ENCODE results near the gene PLCB2.

The PLCB2 gene

DNA sequence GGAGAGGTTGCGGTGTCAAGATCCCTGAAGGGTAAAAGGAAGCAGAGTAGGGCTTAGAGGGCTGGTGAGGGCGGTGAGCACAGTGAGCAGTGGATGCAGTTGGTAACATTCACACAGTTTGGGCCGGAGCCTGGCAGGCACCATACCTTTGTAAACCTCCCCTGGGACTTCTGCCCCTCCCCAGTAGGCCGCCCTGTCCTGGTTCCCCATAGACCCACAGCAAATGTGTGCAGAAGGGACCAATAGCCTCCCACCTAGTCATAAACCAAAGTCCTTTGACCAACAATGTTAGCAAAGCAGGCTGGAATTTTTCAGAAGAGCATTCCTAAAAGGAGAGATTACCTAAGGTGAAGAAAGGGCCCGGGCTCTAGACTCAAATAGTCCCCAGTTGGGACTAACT lies 41.4 kb upstream of the PLCB2 start:
- TF ChIP-seq, protein P1, sequence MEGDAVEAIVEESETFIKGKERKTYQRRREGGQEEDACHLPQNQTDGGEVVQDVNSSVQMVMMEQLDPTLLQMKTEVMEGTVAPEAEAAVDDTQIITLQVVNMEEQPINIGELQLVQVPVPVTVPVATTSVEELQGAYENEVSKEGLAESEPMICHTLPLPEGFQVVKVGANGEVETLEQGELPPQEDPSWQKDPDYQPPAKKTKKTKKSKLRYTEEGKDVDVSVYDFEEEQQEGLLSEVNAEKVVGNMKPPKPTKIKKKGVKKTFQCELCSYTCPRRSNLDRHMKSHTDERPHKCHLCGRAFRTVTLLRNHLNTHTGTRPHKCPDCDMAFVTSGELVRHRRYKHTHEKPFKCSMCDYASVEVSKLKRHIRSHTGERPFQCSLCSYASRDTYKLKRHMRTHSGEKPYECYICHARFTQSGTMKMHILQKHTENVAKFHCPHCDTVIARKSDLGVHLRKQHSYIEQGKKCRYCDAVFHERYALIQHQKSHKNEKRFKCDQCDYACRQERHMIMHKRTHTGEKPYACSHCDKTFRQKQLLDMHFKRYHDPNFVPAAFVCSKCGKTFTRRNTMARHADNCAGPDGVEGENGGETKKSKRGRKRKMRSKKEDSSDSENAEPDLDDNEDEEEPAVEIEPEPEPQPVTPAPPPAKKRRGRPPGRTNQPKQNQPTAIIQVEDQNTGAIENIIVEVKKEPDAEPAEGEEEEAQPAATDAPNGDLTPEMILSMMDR (IDR thresholded peaks at IDR 0.05; ENCODE audit: low read depth, low read length): no peak
- H3K4me3 ChIP-seq (replicated peaks in 1 of 2; ENCODE audit: low read depth in 2 of 2, low read length in 2 of 2): no peak overlapping the region
- DNase-seq (ENCODE audit: low read depth in 2 of 2): no peak

DNA sequence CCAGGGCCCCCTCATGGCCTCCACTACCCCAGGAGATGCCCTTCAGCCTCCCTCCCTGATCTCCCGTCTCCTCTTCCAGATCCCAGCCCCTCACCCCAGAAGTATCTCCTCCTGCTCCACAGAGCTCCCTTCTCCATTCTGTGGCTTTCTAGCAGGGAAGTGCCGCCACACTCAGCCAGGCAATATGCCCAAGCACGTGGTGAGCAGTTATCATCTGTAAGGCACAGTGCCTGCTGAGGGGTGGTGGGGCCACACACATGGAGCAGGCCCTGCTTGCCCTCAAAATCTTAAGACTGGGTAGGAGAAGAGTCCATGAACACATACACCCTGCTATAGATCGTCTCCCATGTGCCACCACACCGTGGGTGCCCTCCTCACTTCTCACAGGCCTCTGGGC lies 40.7 kb upstream of the PLCB2 start:
- no peak for DNase-seq (ENCODE audit: low read depth in 2 of 2)
- TF ChIP-seq, protein P1 (IDR thresholded peaks at IDR 0.05; ENCODE audit: low read depth, low read length): no peak
- H3K4me3 ChIP-seq (replicated peaks in 1 of 2; ENCODE audit: low read depth in 2 of 2, low read length in 2 of 2): no peak overlapping the region

DNA sequence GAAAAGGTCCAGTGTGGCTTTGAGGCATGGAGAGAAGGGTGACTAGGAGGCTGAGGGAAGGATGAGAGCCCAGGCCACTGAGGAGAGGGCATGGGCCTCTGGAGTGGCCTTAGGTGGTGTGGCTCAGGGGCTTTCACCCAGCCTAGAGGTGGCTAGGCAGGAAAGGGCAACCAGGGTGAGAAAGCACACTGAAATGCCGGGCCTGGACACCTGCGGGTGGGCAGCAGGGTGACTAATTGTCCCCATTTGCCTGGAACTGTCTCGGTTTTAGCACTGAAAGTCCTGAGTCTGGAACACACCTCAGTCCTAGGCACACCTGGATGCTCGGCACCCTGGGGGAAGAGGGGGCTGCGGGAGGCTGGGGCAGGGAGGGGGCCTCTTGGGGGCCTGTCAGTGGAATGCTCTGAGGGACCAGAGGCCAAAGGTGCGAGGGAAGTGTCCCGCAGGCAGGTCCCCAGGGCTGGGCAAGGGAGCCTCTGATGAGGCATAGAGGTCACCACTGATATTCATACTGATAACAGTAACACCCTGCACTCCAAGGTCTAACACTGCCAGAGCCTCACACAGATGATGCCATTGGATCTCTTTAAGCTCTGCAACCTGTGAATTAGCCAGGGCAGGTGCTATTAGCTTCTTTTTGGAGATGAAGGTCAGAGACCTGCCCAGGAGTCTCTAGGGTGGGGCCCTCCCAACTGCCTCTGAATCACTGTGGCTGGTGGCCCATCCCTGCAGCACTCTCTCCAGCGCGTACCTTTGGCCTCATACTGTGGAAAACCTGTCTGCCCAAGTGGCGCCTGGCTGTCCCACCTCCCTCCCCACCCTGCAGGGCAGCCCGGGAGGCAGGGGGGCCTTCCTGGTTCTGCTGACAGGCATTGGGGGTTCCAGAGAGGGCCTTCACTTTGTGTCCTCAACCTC lies 40.1 kb upstream of the PLCB2 start:
- no peak for DNase-seq (ENCODE audit: low read depth in 2 of 2)
- TF ChIP-seq, protein P1 (IDR thresholded peaks at IDR 0.05; ENCODE audit: low read depth, low read length): no peak
- H3K4me3 ChIP-seq (replicated peaks in 1 of 2; ENCODE audit: low read depth in 2 of 2, low read length in 2 of 2): no peak overlapping the region

DNA sequence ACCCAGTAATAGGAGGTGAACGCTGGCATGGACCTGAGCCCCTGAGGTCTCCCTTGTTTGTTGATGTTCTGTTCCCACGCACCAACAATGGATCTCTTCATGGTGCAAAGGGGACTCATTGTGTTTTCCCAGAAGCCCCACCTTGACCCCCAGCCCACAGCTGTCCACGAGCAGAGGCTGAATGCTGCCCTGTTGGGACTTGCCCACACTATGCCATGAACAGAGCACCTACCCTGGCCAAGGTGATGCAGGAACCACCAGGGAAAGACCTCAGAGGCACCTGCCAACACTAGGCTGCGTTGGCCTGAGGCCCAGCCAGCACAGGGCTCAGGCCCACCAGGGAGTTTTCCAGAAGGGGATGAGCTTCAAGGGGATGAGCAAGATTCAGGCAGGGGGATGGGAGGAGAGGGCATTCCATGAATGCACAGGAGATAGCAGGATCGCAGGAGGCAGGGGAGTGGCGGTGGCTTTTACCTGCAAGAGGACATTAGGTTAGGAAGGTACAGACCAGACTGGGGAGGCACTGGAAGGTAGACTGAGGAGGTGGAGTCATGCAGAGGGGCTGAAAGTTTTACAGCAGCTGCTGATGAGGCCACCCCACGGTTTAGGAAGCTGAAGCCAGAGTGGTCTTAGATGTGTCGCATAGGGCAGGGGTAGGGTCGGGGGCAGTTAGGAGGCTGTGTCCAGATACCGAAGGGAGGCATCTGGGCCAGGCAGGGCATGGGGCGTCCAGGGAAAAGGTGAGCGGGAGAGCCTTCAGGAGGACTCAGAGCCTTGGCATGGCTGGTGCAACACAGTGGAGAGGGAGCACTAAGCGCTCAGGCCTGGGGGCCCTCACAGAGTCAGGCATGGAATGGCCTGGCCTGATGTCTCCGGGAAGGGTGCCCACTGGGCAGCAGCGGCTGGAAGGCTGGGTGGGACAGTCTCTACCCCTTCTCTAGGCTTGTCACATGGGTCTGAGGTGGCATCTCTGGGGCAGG lies 39.1 kb upstream of the PLCB2 start:
- TF ChIP-seq, protein P1 (IDR thresholded peaks at IDR 0.05; ENCODE audit: low read depth, low read length): no peak

DNA sequence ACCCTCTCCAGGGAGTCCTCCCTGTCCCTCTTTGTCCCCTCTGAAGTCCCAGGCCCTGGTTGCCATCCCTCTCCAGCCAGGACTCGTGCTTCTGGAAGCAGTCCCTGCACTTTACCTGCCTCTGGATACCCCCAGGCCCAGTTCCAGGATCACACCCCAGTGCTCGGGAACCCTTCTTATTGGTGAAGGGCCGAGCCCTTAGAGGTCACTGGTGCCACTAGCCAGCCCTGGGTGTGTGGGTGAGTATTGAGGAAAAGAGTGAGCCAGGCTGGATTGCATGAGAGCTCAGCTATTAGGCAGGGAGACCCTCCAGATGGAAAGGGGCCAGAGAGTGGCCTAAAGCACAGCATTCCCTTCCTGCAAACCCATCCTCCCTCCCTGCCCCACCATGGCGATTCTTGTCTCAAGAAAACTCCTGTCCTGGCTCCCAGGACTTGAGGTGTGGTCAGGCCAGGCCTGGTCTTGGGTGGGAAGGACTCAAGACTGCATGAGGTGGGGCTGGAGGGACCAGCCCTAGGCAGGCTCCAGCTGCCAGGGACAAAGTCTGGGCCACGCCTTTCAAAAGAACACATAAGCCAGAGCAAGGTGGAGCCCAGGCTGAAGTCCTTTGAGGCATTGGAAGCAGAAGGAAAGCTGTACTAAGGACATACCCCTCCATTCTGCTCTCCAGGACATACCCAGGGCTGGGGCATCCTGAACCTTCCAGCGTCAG lies 38.3 kb upstream of the PLCB2 start:
- DNase-seq (ENCODE audit: low read depth in 2 of 2): no peak
- TF ChIP-seq, protein P1 (IDR thresholded peaks at IDR 0.05; ENCODE audit: low read depth, low read length): no peak
- H3K4me3 ChIP-seq (replicated peaks in 1 of 2; ENCODE audit: low read depth in 2 of 2, low read length in 2 of 2): no peak overlapping the region

More for the DNA sequence above, 39.1 kb upstream of the PLCB2 start:
- DNase-seq (ENCODE audit: low read depth in 2 of 2): no peak
- H3K4me3 ChIP-seq (replicated peaks in 1 of 2; ENCODE audit: low read depth in 2 of 2, low read length in 2 of 2): no peak overlapping the region

DNA sequence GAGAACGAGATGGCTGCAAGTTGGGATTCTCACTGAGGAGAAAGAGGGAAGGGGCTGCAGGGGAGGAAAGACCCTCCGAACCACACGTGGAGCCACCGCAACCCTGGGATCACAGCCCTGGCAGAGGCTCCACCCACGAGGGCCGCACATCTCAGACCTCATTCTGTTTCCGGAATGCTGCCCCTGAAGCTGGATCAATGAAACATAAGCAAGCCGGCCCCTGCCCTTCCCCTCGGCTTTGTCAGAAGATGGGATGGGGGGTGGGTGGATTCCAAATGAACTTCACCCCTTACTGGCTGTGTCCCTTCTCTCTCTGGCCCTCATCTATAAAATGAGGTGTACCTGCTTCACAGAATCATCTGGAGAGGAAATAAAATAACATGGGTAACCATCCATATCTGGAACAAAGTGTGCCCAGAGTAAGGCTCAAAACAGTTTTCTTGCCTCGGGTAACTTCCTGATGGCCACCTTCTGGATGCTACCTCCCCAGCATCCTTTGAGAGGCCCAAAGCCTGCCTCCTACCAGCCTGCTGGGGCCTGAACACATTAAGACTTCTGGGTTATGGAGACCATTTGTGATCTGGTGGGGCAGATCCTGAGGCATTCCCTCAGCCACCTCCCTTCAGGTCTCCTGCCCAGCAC lies 37.6 kb upstream of the PLCB2 start:
- H3K4me3 ChIP-seq (replicated peaks in 1 of 2; ENCODE audit: low read depth in 2 of 2, low read length in 2 of 2): no peak overlapping the region
- DNase-seq (ENCODE audit: low read depth in 2 of 2): no peak
- TF ChIP-seq, protein P1 (IDR thresholded peaks at IDR 0.05; ENCODE audit: low read depth, low read length): no peak

Measured in cardiac fibroblast (primary cell).